OCI-LY1 (cell line): ENCODE results near the gene PTTG2.

Source experiments
- H2AFZ ChIP-seq: fragments of 200-600 bp; sonication (generic), shearing (Covaris generic); 2 replicates; pipeline ENCODE4 v1.6.0; 2014; ENCODE audit warnings: antibody characterized with exemption, mild to moderate bottlenecking, low read length
- H3F3A ChIP-seq: fragments of 200-600 bp; sonication (generic), shearing (Covaris generic); 2 replicates; pipeline ENCODE4 v1.6.0; 2014; ENCODE audit warnings: mild to moderate bottlenecking, antibody characterized with exemption, low read length, moderate library complexity; ENCODE audit not compliant: insufficient read depth
- H3K27ac ChIP-seq: fragments of 200-600 bp; sonication (generic); 2 replicates; pipeline ENCODE4 v1.5.1; 2014; ENCODE audit warnings: low read length, mixed run types, mild to moderate bottlenecking, low read depth; ENCODE audit not compliant: poor library complexity, severe bottlenecking
- H3K27me3 ChIP-seq: fragments of 200-600 bp; sonication (generic); 2 replicates; pipeline ENCODE4 v1.6.0; 2014; ENCODE audit warnings: antibody characterized with exemption, mild to moderate bottlenecking, low read length, moderate library complexity; ENCODE audit not compliant: insufficient read depth
- H3K36me3 ChIP-seq: fragments of 200-600 bp; sonication (generic); 2 replicates; pipeline ENCODE4 v1.6.1; 2014; ENCODE audit warnings: mild to moderate bottlenecking, antibody characterized with exemption, low read length, moderate library complexity, mixed read lengths; ENCODE audit not compliant: insufficient read depth
- H3K4me1 ChIP-seq: fragments of 200-600 bp; sonication (generic); 2 replicates; pipeline ENCODE4 v1.5.1; 2014; ENCODE audit warnings: mild to moderate bottlenecking, low read length, moderate library complexity; ENCODE audit not compliant: insufficient read depth, severe bottlenecking
- H3K4me2 ChIP-seq: fragments of 200-600 bp; sonication (generic), shearing (Covaris generic); 2 replicates; pipeline ENCODE4 v1.6.1; 2014; ENCODE audit warnings: low read length
- H3K4me3 ChIP-seq: fragments of 200-600 bp; sonication (generic); 2 replicates; pipeline ENCODE4 v1.5.1; 2014; ENCODE audit warnings: low read length, low read depth, mild to moderate bottlenecking, mixed read lengths; ENCODE audit not compliant: poor library complexity, severe bottlenecking
- H3K79me2 ChIP-seq: fragments of 200-600 bp; shearing (Covaris generic); 2 replicates; pipeline ENCODE4 v1.6.1; 2016; ENCODE audit warnings: mixed run types, low read length, mixed read lengths; ENCODE audit not compliant: insufficient read depth
- H3K9ac ChIP-seq: fragments of 200-600 bp; sonication (generic), shearing (Covaris generic); 2 replicates; pipeline ENCODE4 v1.6.1; 2014; ENCODE audit warnings: mild to moderate bottlenecking, low read length, mixed read lengths
- H3K9me2 ChIP-seq: fragments of 200-600 bp; sonication (generic), shearing (Covaris generic); 2 replicates; pipeline ENCODE4 v1.6.1; 2014; ENCODE audit warnings: low read depth, mild to moderate bottlenecking, low read length, mixed read lengths
- H3K9me3 ChIP-seq: fragments of 200-600 bp; shearing (Covaris generic); 2 replicates; pipeline ENCODE4 v1.6.1; 2014; ENCODE audit warnings: low read length, mixed read lengths
- H4K20me1 ChIP-seq: fragments of 200-600 bp; sonication (generic), shearing (Covaris generic); 2 replicates; pipeline ENCODE4 v1.6.0; 2016; ENCODE audit warnings: mild to moderate bottlenecking, low read length; ENCODE audit not compliant: insufficient read depth
- CTCF ChIP-seq: fragments of 200-600 bp; sonication (generic), shearing (Covaris generic); IDR thresholded peaks from 2 replicates; pipeline ENCODE4 v1.5.1; 2017; ENCODE audit warnings: mild to moderate bottlenecking, antibody characterized with exemption, low read length, moderate library complexity, mixed read lengths
- EZH2 ChIP-seq: fragments of 200-600 bp; sonication (generic), shearing (Covaris generic); IDR thresholded peaks from 2 replicates; pipeline ENCODE4 v1.8.0; 2017; ENCODE audit warnings: borderline replicate concordance, mixed run types, mild to moderate bottlenecking, antibody characterized with exemption, low read length, moderate library complexity, mixed read lengths

Gene PTTG2

DNA sequence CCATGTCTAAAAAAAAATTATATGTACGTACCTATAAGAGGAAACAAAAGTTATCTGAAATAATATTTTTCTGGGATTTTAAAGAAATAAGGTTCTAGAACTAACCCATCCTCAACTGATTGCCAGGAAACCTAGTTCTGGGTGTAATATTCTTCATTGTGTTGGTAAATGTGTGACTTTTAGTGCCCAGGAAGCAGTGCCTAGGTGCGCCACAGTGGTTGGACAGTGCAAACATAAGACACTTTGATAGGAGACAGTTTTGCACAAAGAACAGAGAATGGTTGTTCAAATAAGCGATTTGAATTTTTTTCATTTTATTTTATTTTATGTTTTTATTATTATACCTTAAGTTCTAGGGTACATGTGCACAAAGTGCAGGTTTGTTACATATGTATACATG lies 22.0 kb upstream of the PTTG2 start:
- no peaks in the 10 kb centered on the region for H4K20me1 ChIP-seq
- no peaks in the 10 kb centered on the region for H3F3A ChIP-seq
- no peak overlapping the region for H3K4me3 ChIP-seq
- no peaks in the 10 kb centered on the region for H3K9me3 ChIP-seq
- no peaks in the 10 kb centered on the region for H3K4me1 ChIP-seq
- no peak for TF ChIP-seq CTCF
- no peak for TF ChIP-seq EZH2
- H3K79me2 ChIP-seq, result 0 out of 2 replicates have a peak, but pooled peaks cover 6% of the 10 kb centered on the region
- no peaks in the 10 kb centered on the region for H3K27me3 ChIP-seq
- no peak overlapping the region for H3K4me2 ChIP-seq
- H2AFZ ChIP-seq, result no peak overlapping the region
- H3K27ac ChIP-seq, result no peak overlapping the region
- no peaks in the 10 kb centered on the region for H3K9me2 ChIP-seq
- H3K9ac ChIP-seq, result no peak overlapping the region
- H3K36me3 ChIP-seq, result peaks cover 24% of the 10 kb centered on the region

- H2AFZ ChIP-seq, result no peak overlapping the region
- no peaks in the 10 kb centered on the region for H3K9me2 ChIP-seq
- no peaks in the 10 kb centered on the region for H3K79me2 ChIP-seq
- no peak overlapping the region for H3K4me3 ChIP-seq
- H3K9ac ChIP-seq, result no peak overlapping the region
- H3F3A ChIP-seq, result no peaks in the 10 kb centered on the region
- H3K27ac ChIP-seq, result no peak overlapping the region
- H3K9me3 ChIP-seq, result no peaks in the 10 kb centered on the region
- TF ChIP-seq EZH2, result no peak
- no peak for TF ChIP-seq CTCF
- H3K27me3 ChIP-seq, result no peaks in the 10 kb centered on the region
- peaks cover 23% of the 10 kb centered on the region for H3K4me1 ChIP-seq
- H4K20me1 ChIP-seq, result no peaks in the 10 kb centered on the region
- no peak overlapping the region for H3K4me2 ChIP-seq
- H3K36me3 ChIP-seq, result peaks cover 4% of the 10 kb centered on the region; the same call in 1 of the 2 replicates
Measured at GRCh38 chr4:37946503-37947179, 13.6 kb upstream of the PTTG2 start.

DNA sequence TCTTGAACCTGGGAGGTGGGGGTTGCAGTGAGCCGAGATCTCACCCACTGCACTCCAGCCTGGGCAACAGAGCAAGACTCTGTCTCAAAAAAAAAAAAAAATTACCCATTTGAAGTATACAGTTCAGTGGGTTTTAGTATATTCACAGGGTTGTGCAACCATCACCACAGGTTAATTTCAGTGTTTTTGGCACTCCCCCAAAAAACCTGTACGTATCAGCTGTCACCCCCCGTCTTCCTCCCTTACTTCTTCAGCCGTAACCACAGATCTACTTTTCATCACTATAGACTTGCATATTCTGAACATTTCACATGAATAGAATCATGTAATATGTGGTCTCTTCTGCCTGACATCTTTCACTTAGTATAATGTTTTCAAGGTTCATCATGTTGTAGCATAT lies 11.7 kb upstream of the PTTG2 start:
- no peaks in the 10 kb centered on the region for H3K79me2 ChIP-seq
- H3K27ac ChIP-seq, result peak overlapping the region; percentile 33
- TF ChIP-seq CTCF, result no peak
- no peak for TF ChIP-seq EZH2
- no peak overlapping the region for H3K4me3 ChIP-seq
- H3K9ac ChIP-seq, result no peak overlapping the region
- no peaks in the 10 kb centered on the region for H3K27me3 ChIP-seq
- H3F3A ChIP-seq, result no peaks in the 10 kb centered on the region
- H3K36me3 ChIP-seq, result peaks cover 16% of the 10 kb centered on the region
- no peaks in the 10 kb centered on the region for H3K9me2 ChIP-seq
- no peaks in the 10 kb centered on the region for H3K9me3 ChIP-seq
- H3K4me1 ChIP-seq, result peaks cover 23% of the 10 kb centered on the region
- H4K20me1 ChIP-seq, result no peaks in the 10 kb centered on the region
- peak overlapping the region; percentile 17 for H3K4me2 ChIP-seq
- H2AFZ ChIP-seq, result no peak overlapping the region
